HG03378 (cell line): ENCODE data around the gene PFN1.

Experiments
- ATAC-seq: cut with Tn5 transposase; IDR thresholded peaks from one replicate; pipeline ENCODE4 v1.9.1; 2021; ENCODE audit warnings: mild to moderate bottlenecking, moderate library complexity; ENCODE audit not compliant: unreplicated experiment

Gene PFN1

DNA sequence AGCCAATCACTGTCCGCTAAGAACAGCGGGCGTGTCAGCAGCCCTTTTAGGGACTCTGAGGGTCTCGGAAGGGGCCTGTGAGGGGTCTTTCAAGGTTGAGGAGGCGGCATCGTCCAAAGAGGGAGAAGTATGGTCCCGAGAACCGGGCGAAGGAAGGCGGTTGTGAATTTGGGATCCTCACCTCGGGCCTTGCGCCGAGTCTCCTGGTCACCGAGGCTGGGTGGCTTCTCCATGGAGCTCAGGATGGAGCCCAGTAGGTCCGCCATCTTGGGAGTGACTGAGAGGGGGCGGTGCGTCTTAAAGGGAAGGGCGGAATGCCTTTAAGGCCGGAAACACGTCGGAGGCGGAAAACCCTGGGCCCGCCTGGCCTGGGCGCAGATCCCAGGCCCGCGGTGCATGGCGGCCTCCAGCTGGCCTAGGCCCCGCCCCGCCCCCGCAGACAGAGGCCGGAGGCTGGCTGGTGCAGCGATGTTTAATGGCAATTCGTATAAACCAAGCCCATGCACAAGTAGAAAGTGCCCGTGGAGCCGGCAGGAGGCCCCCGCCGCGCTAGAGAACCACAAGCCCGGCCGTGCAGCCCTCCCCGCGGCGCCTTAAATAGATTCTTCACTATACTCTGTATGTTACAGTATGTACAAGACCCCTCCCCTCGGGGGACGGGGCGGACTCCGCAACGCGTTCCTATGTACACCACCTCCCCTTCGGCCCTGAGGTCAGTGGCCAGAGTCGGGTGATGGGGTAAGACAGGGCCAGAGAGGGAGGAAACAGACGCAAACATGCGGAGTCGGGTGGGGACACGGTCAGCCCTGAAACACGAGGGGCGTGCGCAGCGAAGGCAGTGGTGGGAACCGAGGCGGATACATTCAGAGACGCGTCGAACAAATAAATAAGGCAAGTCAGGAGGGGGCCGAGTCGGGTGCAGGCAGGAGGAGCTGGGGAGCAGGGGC is 19.5 kb upstream of the PFN1 start, which contains the start of gene SPAG7:
SPAG7 (minus strand) TSS at position 279 of the 947 bp plus-strand sequence; CDS start at position 266, 13 bp downstream.
- peak; percentile 54 for ATAC-seq

GRCh38 chr17:4966844-4967538 is 18.7 kb upstream of the PFN1 start:
- peak; percentile 78 for ATAC-seq

- no peak for ATAC-seq
Measured at GRCh38 chr17:4965311-4965986, 17.1 kb upstream of the PFN1 start.

DNA sequence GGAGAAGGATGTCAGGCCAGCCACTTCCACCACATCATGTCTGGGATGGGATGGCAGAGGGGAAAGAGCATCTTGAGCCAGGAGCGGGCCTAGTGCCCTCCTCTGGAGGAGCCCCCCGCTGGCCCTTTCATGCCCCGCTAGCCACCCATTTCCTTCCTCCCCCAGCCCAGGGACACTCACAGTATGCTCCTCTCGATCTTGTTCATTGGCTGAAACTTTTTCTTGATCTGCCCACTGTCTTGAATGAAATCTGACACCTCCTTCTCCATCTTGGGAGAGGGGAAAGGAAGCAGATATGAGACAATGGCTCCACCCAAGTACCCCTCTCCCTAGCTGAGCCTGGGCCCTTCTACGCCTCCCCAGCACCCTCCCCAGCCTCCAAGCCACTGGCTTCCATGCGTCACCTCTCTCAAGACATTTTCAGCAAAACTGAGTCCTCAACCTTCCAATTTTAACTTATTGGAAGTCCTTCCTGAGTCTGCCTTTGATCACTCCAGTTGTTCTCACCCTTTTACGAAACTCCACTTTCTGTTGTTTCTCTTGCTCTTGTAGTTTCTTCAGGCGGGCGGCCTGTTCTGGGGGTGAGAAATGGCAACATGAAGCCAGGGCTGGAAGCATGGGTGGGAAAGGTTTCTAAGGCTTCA is 12.1 kb upstream of the PFN1 start:
- ATAC-seq, result no peak

- no peak for ATAC-seq
Measured at GRCh38 chr17:4959261-4959965, 11.1 kb upstream of the PFN1 start.

DNA sequence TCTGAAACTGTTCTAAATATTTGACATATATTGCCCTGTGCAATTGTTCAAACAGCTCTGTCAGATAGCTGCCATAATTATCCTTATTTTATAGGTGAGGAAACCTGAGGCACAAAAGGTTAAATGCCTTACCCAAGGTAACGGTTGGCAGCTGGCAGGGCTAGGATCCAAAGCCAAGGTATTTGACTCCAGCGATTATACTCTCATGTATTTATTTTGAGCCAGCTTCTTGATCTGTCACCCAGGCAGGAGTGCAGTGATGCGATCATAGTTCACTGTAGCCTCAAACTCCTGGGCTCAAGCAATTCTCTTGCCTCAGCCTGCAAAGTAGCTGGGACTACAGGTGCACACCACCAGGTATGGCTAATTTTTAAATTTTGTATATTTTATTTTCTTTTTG is 9.8 kb upstream of the PFN1 start:
- no peak for ATAC-seq

GRCh38 chr17:4956493-4957061 is 8.2 kb upstream of the PFN1 start:
- no peak for ATAC-seq

- no peak for ATAC-seq
Measured at GRCh38 chr17:4955091-4955490, 6.8 kb upstream of the PFN1 start.

DNA sequence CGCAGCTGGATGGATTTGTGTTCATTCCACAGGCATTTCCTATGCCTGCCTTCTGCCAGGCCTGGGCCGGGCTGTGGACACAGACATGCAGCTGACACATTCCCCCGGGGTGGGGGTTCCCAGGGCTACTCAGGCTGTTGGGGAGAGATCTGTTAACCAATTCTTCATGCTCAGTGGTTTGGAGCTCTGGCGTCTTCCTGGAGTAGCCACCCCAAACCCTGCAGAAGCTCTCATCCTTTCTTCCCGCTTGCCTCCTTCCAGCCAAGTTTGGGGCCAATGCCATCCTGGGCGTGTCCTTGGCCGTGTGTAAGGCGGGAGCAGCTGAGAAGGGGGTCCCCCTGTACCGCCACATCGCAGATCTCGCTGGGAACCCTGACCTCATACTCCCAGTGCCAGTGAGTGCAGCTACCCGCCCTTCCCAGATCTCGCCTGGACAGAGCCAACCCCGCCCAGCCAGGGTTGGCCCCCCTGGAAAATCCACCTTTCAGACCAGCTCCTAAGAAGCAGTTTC is 5.2 kb upstream of the PFN1 start:
- no peak for ATAC-seq

DNA sequence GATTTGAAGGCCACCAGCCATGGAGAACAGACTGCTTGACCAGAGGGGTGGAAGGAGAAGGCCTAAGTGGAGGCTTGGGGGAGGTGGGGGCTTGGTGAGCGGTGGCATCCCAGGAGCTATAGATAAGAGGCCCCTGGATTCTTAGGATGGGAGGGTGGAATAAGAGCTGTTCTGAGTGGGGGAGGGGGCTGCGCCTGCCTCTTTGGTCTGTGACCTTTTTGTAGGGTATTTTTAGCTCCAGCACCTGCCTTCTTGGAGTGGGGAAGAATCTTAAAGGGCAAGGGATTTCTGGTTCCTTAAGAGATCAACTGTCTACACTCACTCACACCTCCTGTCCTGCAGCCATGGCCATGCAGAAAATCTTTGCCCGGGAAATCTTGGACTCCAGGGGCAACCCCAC is 3.2 kb upstream of the PFN1 start:
- ATAC-seq, result no peak

- ATAC-seq, result no peak
Measured at GRCh38 chr17:4950746-4951204, 2.4 kb upstream of the PFN1 start, which contains the start of gene ENO3. Gene ENO3 (plus strand): TSS chr17:4951119. CDS start chr17:4951830, 711 bp downstream.

DNA sequence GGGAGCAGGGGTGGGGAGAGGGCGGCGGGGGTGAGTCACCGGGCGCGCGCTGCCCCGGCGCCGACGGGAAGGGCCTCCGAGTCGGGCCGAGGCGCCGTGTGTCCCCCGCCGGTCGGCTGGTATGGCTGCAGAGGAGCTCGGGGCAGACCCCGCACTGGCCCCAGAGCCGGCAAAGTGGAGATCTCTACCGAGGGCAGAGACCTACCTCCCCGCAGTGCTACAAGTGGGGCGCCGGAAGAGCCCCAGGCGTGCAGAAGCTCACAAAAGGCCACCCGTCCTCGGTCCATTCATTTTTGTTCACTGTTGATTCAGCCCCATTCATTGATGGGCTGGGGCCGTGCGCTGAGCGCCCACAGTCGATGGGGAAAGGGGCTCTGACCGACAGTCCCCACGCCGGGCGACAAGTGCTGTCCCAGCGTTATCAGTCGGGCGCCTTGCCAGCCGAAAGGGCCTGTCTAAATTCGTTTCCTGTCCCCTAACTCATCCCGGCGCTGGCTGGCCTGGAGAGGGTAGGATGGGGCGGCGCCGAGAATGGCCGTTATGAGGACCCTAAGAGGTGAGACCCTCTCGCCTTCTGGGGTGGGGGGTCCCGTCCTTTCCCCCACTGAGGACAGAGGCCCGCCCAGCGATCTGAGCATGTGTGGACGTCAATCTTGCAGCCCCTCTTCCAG is 1.9 kb upstream of the PFN1 start:
- no peak for ATAC-seq

- peak; percentile 37 for ATAC-seq
Measured at GRCh38 chr17:4949321-4950074, 1.2 kb upstream of the PFN1 start.

- ATAC-seq, result peak; percentile 17
Measured at GRCh38 chr17:4948931-4949320, 596 bp upstream of the PFN1 start.

- ATAC-seq, result no peak
Measured at GRCh38 chr17:4947411-4948165, 742 bp downstream of the PFN1 start.

- no peak for ATAC-seq
Measured at GRCh38 chr17:4947010-4947410, 1.3 kb downstream of the PFN1 start.

GRCh38 chr17:4946312-4946976 is 1.9 kb downstream of the PFN1 start:
- ATAC-seq, result no peak
